ENCODE measurements around the gene HMGB1. TPM values are rescaled to one million over a fixed set of nuclear protein-coding genes. Genes with fewer than 3 reads are reported as not detected.

HMGB1 gene
- total and polyA plus RNA-seq, 4 donors, result 213 to 410 (median 312) TPM

DNA sequence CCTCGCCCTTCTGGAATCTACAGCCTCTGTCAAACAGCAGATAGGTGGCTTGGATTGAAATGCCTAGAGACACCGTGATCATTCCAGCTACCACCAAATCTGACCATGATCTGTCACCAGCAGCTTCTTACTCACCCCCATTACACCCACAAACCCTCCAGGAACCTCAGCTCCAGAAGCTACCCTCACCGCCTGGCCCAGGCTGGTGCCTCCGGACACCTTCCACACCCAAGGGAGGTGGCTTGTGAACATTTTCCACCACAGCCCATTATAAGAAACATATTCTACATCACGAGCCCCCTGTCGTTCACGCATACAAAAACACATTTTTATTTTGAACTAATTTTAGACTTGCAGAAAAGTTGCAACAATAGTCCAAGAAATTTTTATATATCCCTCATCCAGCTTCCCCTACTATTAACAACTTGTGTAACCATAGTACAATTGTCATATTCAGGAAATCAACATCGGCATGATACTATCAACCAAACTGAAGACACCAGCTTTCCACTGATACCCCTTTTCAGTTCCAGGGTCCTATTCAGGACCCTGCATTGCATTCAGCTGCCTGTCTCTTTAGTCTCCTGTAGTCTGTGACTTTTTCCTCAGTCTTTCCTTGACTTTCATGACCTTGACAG is 58.8 kb downstream of the HMGB1 start:
- Histone ChIP-seq H3K27ac (ENCODE audit: low read depth in 1 of 2, low read length in 2 of 2) (no peak overlapping the region), H3K27me3 (ENCODE audit: control insufficient read depth in 1 of 2, insufficient read depth in 2 of 2, low read length in 1 of 2) (no peaks in the 10 kb centered on the region), H3K4me1 (ENCODE audit: control insufficient read depth in 1 of 2, insufficient read depth in 2 of 2, low read length in 2 of 2) (no peaks in the 10 kb centered on the region), H3K36me3 (ENCODE audit: control insufficient read depth in 1 of 2, insufficient read depth in 2 of 2, low read length in 1 of 2) (no peaks in the 10 kb centered on the region), H3K4me3 (ENCODE audit: low read length in 2 of 2) (no peak overlapping the region), H3K9me3 (ENCODE audit: control insufficient read depth, low read length) (no peaks in the 10 kb centered on the region)
- ATAC-seq (ENCODE audit: low FRiP score), result no peak
- intact Hi-C loops (cut with DNase I), result loop anchor here (5.0 to 10.0 kb wide), 4 partner anchors 55 to 275 kb away; partner anchors contain the start of gene KATNAL1 (in 1 of the 2)
- no peak for DNase-seq
- 91 to 97% methylated on average over 8 of the region's 8 CpGs for WGBS, 2 donors

Other genes starting within 250 kb of the HMGB1 start
- gene KATNAL1, start 158.4 kb downstream of the HMGB1 start, total RNA-seq, result 10 to 100 TPM; 37.1 to 43.8 TPM
- 1 to 10 TPM; 6.3 to 6.9 TPM for gene KATNAL1, start 158.4 kb downstream of the HMGB1 start, polyA plus RNA-seq
- 1 to 10 TPM in 1 of 2 donors, not detected in 1; 1.7 TPM for gene UBE2L5, start 43.4 kb downstream of the HMGB1 start, total RNA-seq
- gene UBE2L5, start 43.4 kb downstream of the HMGB1 start, polyA plus RNA-seq, result under 1 TPM in 1 of 2 donors, not detected in 1; 0.61 TPM
- gene USPL1, start 152.0 kb upstream of the HMGB1 start, total RNA-seq, result 10 to 100 TPM; 15.6 to 18.8 TPM
- gene USPL1, start 152.0 kb upstream of the HMGB1 start, polyA plus RNA-seq, result 1 to 10 TPM; 3.3 to 6.7 TPM